D721Med (cell line): ENCODE results near the gene DIP2A.

Experiments used
- DNase-seq: peaks from one replicate; pipeline ENCODE4 v3.0.0; 2011; ENCODE audit warnings: low spot score; ENCODE audit not compliant: insufficient read length
- FAIRE-seq: peaks from 2 replicates; lab custom pipeline; 2011; peaks lifted over from hg19 to GRCh38; lab: Jason Lieb, UNC
- TF ChIP-seq, protein P1 (sequence below): IDR thresholded peaks from 2 replicates; pipeline ENCODE4 v1.5.1; 2012; ENCODE audit warnings: mild to moderate bottlenecking, control low read depth; ENCODE audit not compliant: insufficient read depth; ENCODE audit errors: missing control alignments

Gene DIP2A

DNA sequence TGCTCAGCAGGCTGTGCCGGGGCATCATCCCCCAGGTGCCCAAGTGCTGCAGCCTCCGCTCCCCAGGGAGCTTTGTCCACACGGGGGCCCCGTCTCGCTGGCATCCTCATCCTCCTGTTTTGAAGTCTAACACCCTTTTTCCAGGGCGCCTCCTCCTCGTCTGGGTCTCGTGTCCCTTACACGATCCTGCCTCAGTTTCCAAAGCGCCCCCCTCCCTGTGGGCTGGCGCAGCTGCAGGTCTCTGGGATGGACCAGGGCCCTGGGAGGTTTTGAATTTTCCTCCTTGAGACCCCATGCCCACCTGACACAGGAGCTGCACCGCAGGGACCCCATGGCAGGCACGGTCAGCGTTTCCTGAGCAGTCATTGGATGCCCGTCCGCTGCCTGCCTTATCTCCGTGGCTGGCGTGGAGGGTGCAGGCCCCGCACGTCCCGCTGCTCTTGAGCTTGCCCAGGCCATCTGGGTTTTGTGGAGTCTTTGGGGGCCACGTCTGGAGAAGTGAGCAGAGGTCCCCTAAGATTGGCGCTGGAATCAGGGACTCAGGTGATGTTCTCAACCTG, 37.4 kb upstream of the DIP2A start:
- FAIRE-seq: no peak
- TF ChIP-seq, protein P1, sequence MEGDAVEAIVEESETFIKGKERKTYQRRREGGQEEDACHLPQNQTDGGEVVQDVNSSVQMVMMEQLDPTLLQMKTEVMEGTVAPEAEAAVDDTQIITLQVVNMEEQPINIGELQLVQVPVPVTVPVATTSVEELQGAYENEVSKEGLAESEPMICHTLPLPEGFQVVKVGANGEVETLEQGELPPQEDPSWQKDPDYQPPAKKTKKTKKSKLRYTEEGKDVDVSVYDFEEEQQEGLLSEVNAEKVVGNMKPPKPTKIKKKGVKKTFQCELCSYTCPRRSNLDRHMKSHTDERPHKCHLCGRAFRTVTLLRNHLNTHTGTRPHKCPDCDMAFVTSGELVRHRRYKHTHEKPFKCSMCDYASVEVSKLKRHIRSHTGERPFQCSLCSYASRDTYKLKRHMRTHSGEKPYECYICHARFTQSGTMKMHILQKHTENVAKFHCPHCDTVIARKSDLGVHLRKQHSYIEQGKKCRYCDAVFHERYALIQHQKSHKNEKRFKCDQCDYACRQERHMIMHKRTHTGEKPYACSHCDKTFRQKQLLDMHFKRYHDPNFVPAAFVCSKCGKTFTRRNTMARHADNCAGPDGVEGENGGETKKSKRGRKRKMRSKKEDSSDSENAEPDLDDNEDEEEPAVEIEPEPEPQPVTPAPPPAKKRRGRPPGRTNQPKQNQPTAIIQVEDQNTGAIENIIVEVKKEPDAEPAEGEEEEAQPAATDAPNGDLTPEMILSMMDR: no peak
- no peak for DNase-seq

DNA sequence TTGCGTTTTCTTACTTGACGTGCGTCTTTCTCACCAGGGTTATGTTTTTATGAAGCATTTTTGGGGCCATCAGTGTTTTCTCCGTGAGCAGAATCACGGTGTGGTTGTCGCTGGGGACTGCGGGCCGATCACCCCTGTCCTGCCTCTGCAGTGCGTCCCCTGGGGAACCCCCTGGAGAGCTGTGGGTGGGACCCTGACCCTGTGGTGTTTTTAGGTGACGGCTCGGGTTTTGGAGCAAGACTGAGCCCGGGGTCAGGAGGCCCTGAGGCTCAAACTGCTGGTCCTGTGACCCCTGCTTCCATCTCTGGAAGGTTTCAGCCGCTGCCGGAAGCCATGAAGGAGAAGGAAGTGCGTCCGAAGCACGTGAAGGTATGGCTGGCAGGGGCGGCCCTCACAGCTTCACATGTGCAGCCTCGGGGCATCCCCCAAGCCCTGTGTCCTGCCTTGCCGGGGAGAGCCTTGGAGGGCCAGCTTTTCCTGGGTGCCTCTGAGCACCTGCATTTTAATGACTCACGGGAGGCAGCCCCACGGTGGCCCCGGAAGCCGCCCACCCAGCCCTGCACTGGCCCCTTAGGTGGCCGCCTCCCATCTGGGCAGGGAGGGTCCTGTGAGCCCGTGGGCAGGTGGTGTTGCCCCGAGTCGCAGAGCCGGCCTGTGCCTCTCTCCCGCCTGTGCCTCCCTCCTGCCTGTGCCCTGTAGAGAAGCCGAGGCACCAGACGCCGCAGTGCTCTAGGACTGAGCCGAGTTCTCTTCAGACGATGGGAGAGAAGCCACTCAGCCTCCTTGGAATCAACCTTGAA, 36.7 kb upstream of the DIP2A start:
- TF ChIP-seq, protein P1: no peak
- FAIRE-seq (no peak), DNase-seq (no peak)

DNA sequence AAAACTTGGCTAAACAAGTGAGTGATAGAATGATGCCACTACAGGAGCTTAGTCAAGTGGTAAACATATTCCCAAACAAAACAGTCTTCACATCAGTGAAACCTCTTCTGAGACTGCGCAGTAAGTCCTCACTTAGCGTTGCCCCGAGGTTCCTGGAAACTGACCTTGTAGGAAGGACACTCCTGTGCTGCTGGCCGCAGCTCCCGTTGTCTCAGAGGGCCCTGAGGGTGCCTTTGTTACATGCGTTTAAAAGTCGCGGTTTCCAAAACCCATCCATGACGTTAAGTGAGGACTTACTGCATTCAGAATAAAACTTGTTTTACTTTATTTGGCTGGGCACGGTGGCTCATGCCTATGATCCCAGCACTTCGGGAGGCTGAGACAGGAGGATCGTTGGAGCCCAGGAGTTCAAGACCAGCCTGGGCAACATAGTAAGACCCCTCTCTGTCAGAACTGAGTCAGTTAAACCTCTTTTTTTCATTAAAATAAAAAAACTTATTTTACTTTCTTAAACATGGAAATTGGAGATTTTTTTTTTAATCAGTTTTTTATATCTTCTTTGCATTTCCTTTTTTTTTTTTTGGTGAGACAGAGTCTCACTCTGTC, 36.0 kb upstream of the DIP2A start:
- TF ChIP-seq, protein P1: no peak
- FAIRE-seq: no peak

DNA sequence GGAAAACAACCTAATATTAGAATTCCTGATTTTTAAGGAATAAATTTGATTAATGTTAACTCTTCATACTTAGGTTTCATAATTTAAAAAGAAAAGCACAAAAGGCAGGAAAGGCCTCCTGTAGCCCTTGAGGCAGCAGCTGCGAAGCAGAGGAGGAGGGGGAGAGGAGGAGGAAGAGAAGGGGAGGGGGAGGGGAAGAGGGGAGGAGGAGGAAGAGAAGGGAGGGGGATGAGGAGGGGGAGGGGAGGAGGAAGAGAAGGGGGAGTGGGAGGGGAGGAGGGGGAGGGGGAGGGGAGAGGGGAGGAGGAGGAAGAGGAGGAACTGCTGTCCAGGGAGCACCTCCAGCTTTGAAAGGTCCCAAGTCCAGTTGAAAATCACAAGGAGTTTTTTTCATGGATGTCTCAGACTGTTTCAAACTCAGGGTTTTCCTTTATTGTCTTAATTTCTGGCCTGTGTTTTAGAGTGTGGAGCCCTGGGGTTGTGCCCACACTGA, 35.1 kb upstream of the DIP2A start:
- TF ChIP-seq, protein P1: no peak
- FAIRE-seq (no peak), DNase-seq (no peak)

More for the DNA sequence above, 36.0 kb upstream of the DIP2A start:
- DNase-seq: no peak

DNA sequence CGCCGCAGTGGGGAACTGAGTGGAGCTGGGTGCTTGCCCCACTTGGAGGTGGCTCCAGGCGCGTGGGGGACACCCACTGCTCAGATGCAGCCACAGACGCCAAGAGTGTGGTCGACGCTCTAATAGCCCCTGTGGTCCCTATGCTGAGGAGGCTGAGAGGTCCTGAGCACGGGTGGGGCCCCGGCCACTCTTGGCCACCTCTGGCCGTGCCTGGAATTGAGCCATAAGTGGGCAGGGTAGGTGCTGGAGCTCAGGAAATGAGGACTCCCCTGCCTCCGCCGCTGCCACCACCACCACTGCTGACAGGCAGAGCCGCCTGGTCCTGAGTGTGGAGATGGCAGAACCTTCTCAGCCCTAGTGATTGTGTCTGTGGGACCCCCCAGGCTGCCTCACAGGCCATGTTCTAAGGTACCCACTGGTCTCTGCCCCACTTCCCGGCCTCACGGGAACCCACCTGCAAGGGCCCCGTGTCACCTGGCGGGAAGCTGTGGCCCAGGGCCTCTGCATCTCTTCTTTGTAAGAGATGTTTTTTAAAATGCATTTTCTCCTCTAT, 34.6 kb upstream of the DIP2A start:
- TF ChIP-seq, protein P1: no peak
- DNase-seq: no peak
- FAIRE-seq: no peak

DNA sequence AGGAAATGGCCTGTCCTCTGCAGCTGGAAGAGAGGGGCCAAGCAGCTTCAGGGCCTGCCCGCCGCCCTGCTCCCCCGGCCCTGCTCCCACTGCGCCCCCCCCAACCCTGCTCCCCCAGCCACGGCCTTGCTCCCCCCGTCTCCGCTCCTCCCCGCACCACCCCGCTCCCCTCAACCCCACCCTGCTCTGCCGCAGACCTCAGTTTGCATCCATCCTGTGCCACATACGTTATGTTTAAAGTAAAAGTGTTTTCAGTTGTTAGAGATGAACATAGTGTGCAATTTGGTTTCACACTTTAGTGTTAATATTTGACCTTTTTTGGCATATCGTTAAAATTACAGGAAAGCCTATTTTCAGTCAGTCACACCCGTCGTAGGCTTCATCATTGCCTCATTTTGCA, 34.1 kb upstream of the DIP2A start:
- FAIRE-seq (no peak), DNase-seq (no peak)
- TF ChIP-seq, protein P1: no peak
